ENCODE results near the gene SQOR.
A peak's percentile ranks its signal among the peaks of the same experiment; 100 is the strongest.

SQOR gene

GRCh38 chr15:45660231-45660979 is 25.6 kb downstream of the SQOR start:
- no peaks in the 10 kb centered on the region for H3K36me3 ChIP-seq (ENCODE audit: insufficient read depth, low read length)
- no peak overlapping the region for H3K4me3 ChIP-seq
- no peaks in the 10 kb centered on the region for H3K9me3 ChIP-seq (ENCODE audit: low read depth, low read length)
- H3K27ac ChIP-seq, result no peak overlapping the region
- no peak for DNase-seq (ENCODE audit: low read depth, low spot score)
- TF ChIP-seq POLR2AphosphoS5 (IDR thresholded peaks at IDR 0.05; ENCODE audit: borderline replicate concordance, low read depth, low read length) (no peak), EZH2 (IDR thresholded peaks at IDR 0.05) (no peak), FOXP2 (optimal IDR thresholded peaks at IDR 0.05; ENCODE audit: control extremely low read depth, extremely low read length, insufficient read depth) (no peak)
- H3K9ac ChIP-seq (ENCODE audit: insufficient read length), result no peak overlapping the region

GRCh38 chr15:45662375-45662774 is 27.5 kb downstream of the SQOR start:
- Histone ChIP-seq H3K4me3 (no peak overlapping the region), H3K9ac (ENCODE audit: insufficient read length) (no peak overlapping the region), H3K9me3 (ENCODE audit: low read depth, low read length) (no peaks in the 10 kb centered on the region), H3K36me3 (ENCODE audit: insufficient read depth, low read length) (no peaks in the 10 kb centered on the region), H3K27ac (no peak overlapping the region)
- no peak for DNase-seq (ENCODE audit: low read depth, low spot score)
- TF ChIP-seq FOXP2 (optimal IDR thresholded peaks at IDR 0.05; ENCODE audit: control extremely low read depth, extremely low read length, insufficient read depth), result no peak
- TF ChIP-seq EZH2 (IDR thresholded peaks at IDR 0.05), result no peak
- TF ChIP-seq POLR2AphosphoS5 (IDR thresholded peaks at IDR 0.05; ENCODE audit: borderline replicate concordance, low read depth, low read length), result no peak

GRCh38 chr15:45664451-45664850 is 29.6 kb downstream of the SQOR start:
- no peak for DNase-seq (ENCODE audit: low read depth, low spot score)
- Histone ChIP-seq H3K9me3 (ENCODE audit: low read depth, low read length) (no peaks in the 10 kb centered on the region), H3K9ac (ENCODE audit: insufficient read length) (no peak overlapping the region), H3K27ac (no peak overlapping the region), H3K36me3 (ENCODE audit: insufficient read depth, low read length) (no peaks in the 10 kb centered on the region), H3K4me3 (no peak overlapping the region)
- TF ChIP-seq EZH2 (IDR thresholded peaks at IDR 0.05) (no peak), FOXP2 (optimal IDR thresholded peaks at IDR 0.05; ENCODE audit: control extremely low read depth, extremely low read length, insufficient read depth) (no peak), POLR2AphosphoS5 (IDR thresholded peaks at IDR 0.05; ENCODE audit: borderline replicate concordance, low read depth, low read length) (no peak)

- H3K9me3 ChIP-seq (ENCODE audit: low read depth, low read length), result no peaks in the 10 kb centered on the region
- no peaks in the 10 kb centered on the region for H3K36me3 ChIP-seq (ENCODE audit: insufficient read depth, low read length)
- no peak for DNase-seq (ENCODE audit: low read depth, low spot score)
These were observed 30.4 kb downstream of the SQOR start for GRCh38 chr15:45665261-45665660.

GRCh38 chr15:45666119-45666875 is 31.5 kb downstream of the SQOR start:
- H3K36me3 ChIP-seq (ENCODE audit: insufficient read depth, low read length), result no peaks in the 10 kb centered on the region
- no peak for DNase-seq (ENCODE audit: low read depth, low spot score)
- TF ChIP-seq FOXP2 (optimal IDR thresholded peaks at IDR 0.05; ENCODE audit: control extremely low read depth, extremely low read length, insufficient read depth) (no peak), EZH2 (IDR thresholded peaks at IDR 0.05) (no peak), POLR2AphosphoS5 (IDR thresholded peaks at IDR 0.05; ENCODE audit: borderline replicate concordance, low read depth, low read length) (no peak)
- no peak overlapping the region for H3K9ac ChIP-seq (ENCODE audit: insufficient read length)
- H3K27ac ChIP-seq, result no peak overlapping the region
- H3K9me3 ChIP-seq (ENCODE audit: low read depth, low read length), result no peaks in the 10 kb centered on the region
- no peak overlapping the region for H3K4me3 ChIP-seq

More at GRCh38 chr15:45665261-45665660, 30.4 kb downstream of the SQOR start:
- H3K27ac ChIP-seq, result no peak overlapping the region
- TF ChIP-seq POLR2AphosphoS5 (IDR thresholded peaks at IDR 0.05; ENCODE audit: borderline replicate concordance, low read depth, low read length), result no peak
- TF ChIP-seq FOXP2 (optimal IDR thresholded peaks at IDR 0.05; ENCODE audit: control extremely low read depth, extremely low read length, insufficient read depth), result no peak
- no peak for TF ChIP-seq EZH2 (IDR thresholded peaks at IDR 0.05)
- H3K4me3 ChIP-seq, result no peak overlapping the region
- no peak overlapping the region for H3K9ac ChIP-seq (ENCODE audit: insufficient read length)

GRCh38 chr15:45667002-45667401 is 32.2 kb downstream of the SQOR start:
- no peaks in the 10 kb centered on the region for H3K9me3 ChIP-seq (ENCODE audit: low read depth, low read length)
- no peaks in the 10 kb centered on the region for H3K36me3 ChIP-seq (ENCODE audit: insufficient read depth, low read length)
- TF ChIP-seq EZH2 (IDR thresholded peaks at IDR 0.05) (no peak), FOXP2 (optimal IDR thresholded peaks at IDR 0.05; ENCODE audit: control extremely low read depth, extremely low read length, insufficient read depth) (no peak), POLR2AphosphoS5 (IDR thresholded peaks at IDR 0.05; ENCODE audit: borderline replicate concordance, low read depth, low read length) (no peak)
- no peak for DNase-seq (ENCODE audit: low read depth, low spot score)
- no peak overlapping the region for H3K4me3 ChIP-seq
- no peak overlapping the region for H3K27ac ChIP-seq
- H3K9ac ChIP-seq (ENCODE audit: insufficient read length), result no peak overlapping the region

- H3K9ac ChIP-seq (ENCODE audit: insufficient read length), result no peak overlapping the region
- TF ChIP-seq EZH2 (IDR thresholded peaks at IDR 0.05) (no peak), FOXP2 (optimal IDR thresholded peaks at IDR 0.05; ENCODE audit: control extremely low read depth, extremely low read length, insufficient read depth) (no peak), POLR2AphosphoS5 (IDR thresholded peaks at IDR 0.05; ENCODE audit: borderline replicate concordance, low read depth, low read length) (no peak)
- DNase-seq (ENCODE audit: low read depth, low spot score), result no peak
- H3K9me3 ChIP-seq (ENCODE audit: low read depth, low read length), result no peaks in the 10 kb centered on the region
- no peak overlapping the region for H3K27ac ChIP-seq
- no peaks in the 10 kb centered on the region for H3K36me3 ChIP-seq (ENCODE audit: insufficient read depth, low read length)
- no peak overlapping the region for H3K4me3 ChIP-seq
These were observed 33.6 kb downstream of the SQOR start for GRCh38 chr15:45668386-45668785.

GRCh38 chr15:45669422-45669821 is 34.6 kb downstream of the SQOR start:
- Histone ChIP-seq H3K9ac (ENCODE audit: insufficient read length) (peak overlapping the region; percentile 42), H3K27ac (peak overlapping the region; percentile 90), H3K4me3 (peak overlapping the region; percentile 50; the same call in 1 of the 2 replicates), H3K9me3 (ENCODE audit: low read depth, low read length) (no peaks in the 10 kb centered on the region), H3K36me3 (ENCODE audit: insufficient read depth, low read length) (no peaks in the 10 kb centered on the region)
- no peak for DNase-seq (ENCODE audit: low read depth, low spot score)
- no peak for TF ChIP-seq FOXP2 (optimal IDR thresholded peaks at IDR 0.05; ENCODE audit: control extremely low read depth, extremely low read length, insufficient read depth)
- TF ChIP-seq EZH2 (IDR thresholded peaks at IDR 0.05), result no peak
- no peak for TF ChIP-seq POLR2AphosphoS5 (IDR thresholded peaks at IDR 0.05; ENCODE audit: borderline replicate concordance, low read depth, low read length)

Data from SK-N-MC (cell line).